ENCODE data around the gene OR6A2.
"Not testable (repeated sequence)": the region's sequence is repeated elsewhere in the genome, so short reads cannot be mapped to it uniquely, and the experiment has no call there.

OR6A2 gene

GRCh38 chr11:6799402-6799801 is at the start of gene OR6A2:
TSS of gene OR6A2 (minus strand) at chr11:6799689. CDS start at chr11:6795708, 3,981 bp downstream.
- DNase-seq, result no peak
- H3K9me3 Mint-ChIP-seq, result peaks cover 2% of the 10 kb centered on the region
- H3K4me1 Mint-ChIP-seq (ENCODE audit: low read depth), result peaks cover 4% of the 10 kb centered on the region
- no peaks in the 10 kb centered on the region for H3K27me3 Mint-ChIP-seq
- H3K4me3 Mint-ChIP-seq, result no peak within 1 kb of the TSS
- no peaks in the 10 kb centered on the region for H3K36me3 Mint-ChIP-seq (ENCODE audit: low read depth)
- H3K27ac Mint-ChIP-seq, result no peak within 1 kb of the TSS

- DNase-seq, result no peak
- Mint-ChIP-seq H3K4me1 (ENCODE audit: low read depth) (no peaks in the 10 kb centered on the region), H3K9me3 (no peaks in the 10 kb centered on the region), H3K27ac (no peak within 1 kb of the TSS), H3K4me3 (no peak within 1 kb of the TSS), H3K36me3 (ENCODE audit: low read depth) (no peaks in the 10 kb centered on the region), H3K27me3 (peaks cover 16% of the 10 kb centered on the region)
Measured at GRCh38 chr11:6845383-6845782, 45.9 kb upstream of the OR6A2 start, which contains the start of gene OR10A5. TSS of gene OR10A5 (plus strand) at chr11:6845683. CDS start at chr11:6845683, 0 bp downstream.

DNA sequence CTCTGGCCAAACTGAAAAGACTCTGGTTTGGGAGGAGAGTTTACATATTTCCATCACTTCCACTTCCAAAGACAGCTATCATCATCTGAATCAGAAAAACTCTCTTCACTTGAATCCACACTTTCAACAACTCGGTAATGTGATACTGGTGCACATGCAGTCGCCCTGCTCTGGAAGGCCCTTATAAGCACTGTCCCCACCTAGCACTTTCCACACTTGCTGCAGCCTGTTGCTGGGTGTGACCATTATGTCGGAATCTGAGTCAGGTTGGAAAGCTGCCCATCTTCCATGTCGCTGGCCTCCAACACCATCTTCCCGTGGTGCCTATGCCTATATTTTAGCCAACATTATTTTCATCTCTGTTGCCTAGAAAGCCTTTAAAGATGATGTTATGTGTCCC is 44.9 kb upstream of the OR6A2 start:
- H3K9me3 Mint-ChIP-seq, result no peaks in the 10 kb centered on the region
- no peaks in the 10 kb centered on the region for H3K36me3 Mint-ChIP-seq (ENCODE audit: low read depth)
- H3K4me1 Mint-ChIP-seq (ENCODE audit: low read depth), result no peaks in the 10 kb centered on the region
- H3K4me3 Mint-ChIP-seq, result no peak overlapping the region
- H3K27me3 Mint-ChIP-seq, result peaks cover 15% of the 10 kb centered on the region
- no peak overlapping the region for H3K27ac Mint-ChIP-seq
- DNase-seq, result no peak

DNA sequence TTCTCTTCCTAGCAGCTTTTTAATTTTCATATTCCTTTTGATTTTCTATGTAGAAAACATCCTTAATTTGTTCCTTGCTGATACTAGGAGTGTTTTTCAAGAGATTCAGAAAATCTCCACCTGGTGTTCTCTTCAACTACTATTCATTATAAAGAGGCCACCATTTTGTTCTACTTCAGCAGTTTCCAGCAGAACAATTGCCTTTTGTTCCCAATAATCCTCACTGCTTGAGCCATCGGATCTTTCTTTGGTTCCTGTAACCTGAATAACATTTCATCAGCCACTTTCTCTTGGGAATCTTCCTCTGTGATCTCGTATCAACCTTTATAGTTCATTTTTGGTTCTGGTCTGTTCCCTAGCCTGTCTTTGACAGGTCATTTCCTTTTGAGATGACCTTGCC is 44.2 kb upstream of the OR6A2 start:
- Mint-ChIP-seq H3K4me1 (ENCODE audit: low read depth) (no peaks in the 10 kb centered on the region), H3K36me3 (ENCODE audit: low read depth) (no peaks in the 10 kb centered on the region), H3K27me3 (peaks cover 13% of the 10 kb centered on the region), H3K9me3 (no peaks in the 10 kb centered on the region), H3K4me3 (no peak overlapping the region), H3K27ac (no peak overlapping the region)
- no peak for DNase-seq

DNA sequence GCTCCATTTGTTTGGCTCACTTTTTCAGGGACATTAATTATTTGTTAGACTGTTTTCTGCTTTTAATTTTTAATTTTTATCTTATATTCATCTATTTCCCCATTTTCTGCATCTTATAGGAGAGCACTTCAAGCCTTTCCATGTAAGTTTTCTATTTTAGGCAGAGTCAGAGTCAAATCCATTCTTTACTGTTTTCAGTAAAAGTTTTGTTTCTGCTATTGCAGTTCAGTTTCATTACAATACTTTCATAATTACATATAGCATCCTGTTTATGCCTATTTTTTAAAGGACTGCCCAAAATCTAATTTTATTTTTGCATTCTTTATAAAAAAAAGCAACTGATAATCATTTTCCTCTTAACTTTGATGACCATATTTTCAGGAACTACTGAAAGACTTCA is 42.2 kb upstream of the OR6A2 start:
- no peak for DNase-seq
- H3K9me3 Mint-ChIP-seq, result no peaks in the 10 kb centered on the region
- H3K27ac Mint-ChIP-seq, result no peak overlapping the region
- H3K4me1 Mint-ChIP-seq (ENCODE audit: low read depth), result no peaks in the 10 kb centered on the region
- H3K36me3 Mint-ChIP-seq (ENCODE audit: low read depth), result no peaks in the 10 kb centered on the region
- H3K27me3 Mint-ChIP-seq, result peaks cover 9% of the 10 kb centered on the region
- no peak overlapping the region for H3K4me3 Mint-ChIP-seq

DNA sequence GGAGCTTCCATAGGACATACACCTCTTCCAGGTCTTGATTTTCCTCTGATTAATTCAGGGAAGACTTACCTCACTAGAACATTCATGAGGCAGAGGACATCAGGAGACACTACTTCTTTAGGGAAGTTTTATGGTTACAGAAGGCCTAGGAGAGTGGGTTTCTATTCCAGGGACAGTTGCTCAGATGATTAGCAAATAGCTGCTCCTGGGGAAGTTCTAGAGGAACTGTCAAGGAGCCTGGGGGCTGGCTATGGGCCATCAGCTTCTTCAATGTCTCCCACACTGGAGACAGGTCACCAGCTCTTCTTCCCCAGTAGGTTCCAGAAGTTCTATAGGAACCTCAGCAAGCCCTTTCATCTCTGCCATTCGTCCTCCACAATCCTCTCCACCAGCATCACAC is 34.5 kb upstream of the OR6A2 start:
- no peak overlapping the region for H3K4me3 Mint-ChIP-seq
- no peak for DNase-seq
- H3K27ac Mint-ChIP-seq, result no peak overlapping the region
- no peaks in the 10 kb centered on the region for H3K9me3 Mint-ChIP-seq
- H3K36me3 Mint-ChIP-seq (ENCODE audit: low read depth), result no peaks in the 10 kb centered on the region
- no peaks in the 10 kb centered on the region for H3K4me1 Mint-ChIP-seq (ENCODE audit: low read depth)
- H3K27me3 Mint-ChIP-seq, result peaks cover 12% of the 10 kb centered on the region

DNA sequence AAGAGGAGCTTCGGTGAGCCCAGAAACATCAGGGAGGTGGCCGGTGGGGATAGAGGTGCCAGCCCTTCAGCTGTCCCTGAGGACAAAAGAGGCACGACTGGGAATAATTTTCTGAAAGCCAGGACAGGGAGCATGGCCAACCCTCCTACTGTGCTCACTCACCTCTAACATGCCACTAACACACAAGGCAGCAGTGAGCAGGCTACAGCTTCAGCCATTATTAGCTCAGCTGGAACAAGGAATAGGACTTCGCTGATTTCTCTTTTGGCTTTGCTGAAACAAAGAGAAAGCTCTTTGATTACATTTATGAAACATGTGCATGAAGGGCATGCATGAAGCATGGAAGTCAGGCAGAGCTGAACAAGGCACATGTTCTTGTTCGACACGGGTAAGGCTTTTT is 33.9 kb upstream of the OR6A2 start:
- Mint-ChIP-seq H3K27ac (no peak overlapping the region), H3K4me3 (no peak overlapping the region), H3K9me3 (no peaks in the 10 kb centered on the region), H3K27me3 (peaks cover 16% of the 10 kb centered on the region), H3K4me1 (ENCODE audit: low read depth) (no peaks in the 10 kb centered on the region), H3K36me3 (ENCODE audit: low read depth) (no peaks in the 10 kb centered on the region)
- no peak for DNase-seq

GRCh38 chr11:6828103-6828502 is 28.6 kb upstream of the OR6A2 start:
- Mint-ChIP-seq H3K27ac (no peak overlapping the region), H3K36me3 (ENCODE audit: low read depth) (no peaks in the 10 kb centered on the region), H3K27me3 (peaks cover 22% of the 10 kb centered on the region), H3K9me3 (no peaks in the 10 kb centered on the region), H3K4me3 (no peak overlapping the region), H3K4me1 (ENCODE audit: low read depth) (no peaks in the 10 kb centered on the region)
- DNase-seq, result no peak

DNA sequence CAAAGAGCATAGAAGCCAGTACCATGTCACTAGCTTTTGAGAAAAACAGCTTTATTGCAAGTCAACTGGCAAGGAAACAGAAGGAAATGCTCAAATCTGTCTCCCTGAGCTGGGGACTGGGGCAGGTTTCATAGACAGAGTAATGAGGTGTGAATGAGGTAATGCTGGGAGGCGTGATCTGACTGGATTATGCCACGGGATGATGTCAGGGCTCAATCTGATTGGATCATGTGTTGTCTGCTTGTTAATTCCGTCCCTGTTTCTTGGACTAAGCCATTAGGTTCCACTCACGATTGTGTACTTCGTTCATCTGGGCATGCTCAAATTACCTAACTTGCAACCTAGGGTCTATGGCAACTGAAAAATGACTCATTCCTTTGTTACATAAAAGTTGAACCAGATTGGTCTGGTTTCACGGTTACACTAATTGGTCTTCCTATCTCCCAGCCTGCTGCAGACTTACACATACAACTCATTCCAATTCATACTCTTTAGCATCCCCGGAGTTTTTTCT is 25.8 kb upstream of the OR6A2 start:
- H3K4me1 Mint-ChIP-seq (ENCODE audit: low read depth), result no peaks in the 10 kb centered on the region
- H3K27me3 Mint-ChIP-seq, result peaks cover 15% of the 10 kb centered on the region
- no peak overlapping the region for H3K4me3 Mint-ChIP-seq
- H3K9me3 Mint-ChIP-seq, result peaks cover under 1% of the 10 kb centered on the region
- DNase-seq, result no peak
- no peaks in the 10 kb centered on the region for H3K36me3 Mint-ChIP-seq (ENCODE audit: low read depth)
- H3K27ac Mint-ChIP-seq, result no peak overlapping the region

- Mint-ChIP-seq H3K27me3 (peaks cover 20% of the 10 kb centered on the region), H3K4me3 (no peak overlapping the region), H3K9me3 (peaks cover 5% of the 10 kb centered on the region), H3K36me3 (ENCODE audit: low read depth) (no peaks in the 10 kb centered on the region), H3K27ac (no peak overlapping the region), H3K4me1 (ENCODE audit: low read depth) (no peaks in the 10 kb centered on the region)
- no peak for DNase-seq
Measured at GRCh38 chr11:6824136-6824823, 24.8 kb upstream of the OR6A2 start.

DNA sequence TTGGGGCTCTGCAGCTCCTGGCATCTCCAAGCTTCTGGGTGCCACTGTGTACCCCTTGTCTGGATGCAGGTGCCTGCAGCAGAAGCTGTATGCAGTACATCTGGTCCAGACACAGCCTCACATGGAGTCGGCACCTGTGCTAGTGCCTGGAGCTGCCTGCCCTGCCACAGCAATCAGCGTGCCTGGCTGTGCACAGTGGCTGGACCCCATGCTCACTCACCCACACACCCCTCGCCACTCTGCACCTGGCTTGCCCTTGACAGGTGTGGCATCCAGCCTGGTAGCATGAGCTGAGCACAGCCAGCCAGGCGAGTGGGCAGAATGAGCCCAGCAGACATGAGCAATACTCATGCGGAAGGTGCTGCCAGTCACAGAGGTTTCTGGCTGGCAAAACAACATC is 19.5 kb upstream of the OR6A2 start:
- no peaks in the 10 kb centered on the region for H3K36me3 Mint-ChIP-seq (ENCODE audit: low read depth)
- H3K27me3 Mint-ChIP-seq, result peaks cover 18% of the 10 kb centered on the region
- no peak overlapping the region for H3K27ac Mint-ChIP-seq
- peaks cover 5% of the 10 kb centered on the region for H3K9me3 Mint-ChIP-seq
- no peak overlapping the region for H3K4me3 Mint-ChIP-seq
- no peaks in the 10 kb centered on the region for H3K4me1 Mint-ChIP-seq (ENCODE audit: low read depth)
- no peak for DNase-seq

- no peaks in the 10 kb centered on the region for H3K36me3 Mint-ChIP-seq (ENCODE audit: low read depth)
- no peak overlapping the region for H3K4me3 Mint-ChIP-seq
- no peak for DNase-seq
- H3K4me1 Mint-ChIP-seq (ENCODE audit: low read depth), result no peaks in the 10 kb centered on the region
- peaks cover 26% of the 10 kb centered on the region for H3K27me3 Mint-ChIP-seq
- peaks cover 5% of the 10 kb centered on the region for H3K9me3 Mint-ChIP-seq
- H3K27ac Mint-ChIP-seq, result no peak overlapping the region
Measured at GRCh38 chr11:6817694-6818093, 18.2 kb upstream of the OR6A2 start.

DNA sequence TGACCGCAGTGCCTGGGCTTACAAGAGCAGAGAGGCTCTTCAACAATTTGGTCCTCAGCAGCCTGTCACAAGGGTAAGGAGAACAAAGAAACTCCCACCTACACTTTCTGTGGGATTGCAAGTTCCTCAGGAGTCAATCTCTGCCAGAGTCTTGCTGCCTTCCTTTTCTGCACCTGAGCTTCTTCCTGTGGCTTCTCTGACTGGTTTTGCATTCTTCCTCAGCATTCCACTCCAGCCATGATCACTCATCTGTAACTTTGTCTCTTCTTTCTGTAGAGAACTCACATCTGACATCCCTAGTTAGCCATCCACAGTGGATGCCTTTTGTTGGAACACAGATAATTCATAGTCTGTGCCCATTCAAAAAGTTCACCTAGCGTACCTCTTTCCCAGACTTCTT is 14.2 kb upstream of the OR6A2 start:
- Mint-ChIP-seq H3K9me3 (no peaks in the 10 kb centered on the region), H3K27ac (no peak overlapping the region)

DNA sequence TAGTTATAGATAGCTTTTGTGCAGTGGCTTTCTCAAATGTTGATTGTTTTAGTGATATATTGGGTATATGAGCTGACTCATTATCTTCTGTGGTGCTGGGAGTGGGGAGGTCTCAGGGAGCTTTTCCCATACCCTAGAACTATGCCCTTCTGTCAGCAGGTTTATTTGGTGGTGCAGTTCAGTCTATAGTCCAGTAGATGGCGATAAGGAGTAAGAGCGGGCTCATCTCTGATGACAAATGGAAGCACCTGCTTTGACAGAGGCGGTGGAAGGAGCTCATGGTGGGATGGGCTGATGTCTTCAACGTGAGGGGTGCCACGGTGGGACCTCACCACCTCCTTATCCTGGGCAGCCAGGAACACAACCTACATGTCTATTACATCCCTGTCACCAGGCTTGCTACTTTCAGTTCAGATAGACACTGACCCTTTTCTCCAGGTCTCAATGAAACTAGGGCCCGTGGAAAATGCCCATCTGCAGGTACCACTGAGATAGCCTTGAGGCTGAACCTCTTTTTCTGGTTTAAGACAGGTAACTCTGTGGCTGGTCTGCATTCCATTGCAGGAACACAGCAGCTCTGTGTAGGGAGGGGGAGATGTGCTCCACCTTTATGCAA is 13.0 kb upstream of the OR6A2 start:
- peak; percentile 43 for DNase-seq
- no peaks in the 10 kb centered on the region for H3K4me1 Mint-ChIP-seq (ENCODE audit: low read depth)
- no peak overlapping the region for H3K4me3 Mint-ChIP-seq
- no peaks in the 10 kb centered on the region for H3K36me3 Mint-ChIP-seq (ENCODE audit: low read depth)
- H3K27me3 Mint-ChIP-seq, result peaks cover 41% of the 10 kb centered on the region
- H3K27ac Mint-ChIP-seq, result no peak overlapping the region
- no peaks in the 10 kb centered on the region for H3K9me3 Mint-ChIP-seq

More for the DNA sequence above, 14.2 kb upstream of the OR6A2 start:
- no peak for DNase-seq
- no peaks in the 10 kb centered on the region for H3K36me3 Mint-ChIP-seq (ENCODE audit: low read depth)
- peaks cover 38% of the 10 kb centered on the region for H3K27me3 Mint-ChIP-seq
- H3K4me3 Mint-ChIP-seq, result no peak overlapping the region
- H3K4me1 Mint-ChIP-seq (ENCODE audit: low read depth), result no peaks in the 10 kb centered on the region

DNA sequence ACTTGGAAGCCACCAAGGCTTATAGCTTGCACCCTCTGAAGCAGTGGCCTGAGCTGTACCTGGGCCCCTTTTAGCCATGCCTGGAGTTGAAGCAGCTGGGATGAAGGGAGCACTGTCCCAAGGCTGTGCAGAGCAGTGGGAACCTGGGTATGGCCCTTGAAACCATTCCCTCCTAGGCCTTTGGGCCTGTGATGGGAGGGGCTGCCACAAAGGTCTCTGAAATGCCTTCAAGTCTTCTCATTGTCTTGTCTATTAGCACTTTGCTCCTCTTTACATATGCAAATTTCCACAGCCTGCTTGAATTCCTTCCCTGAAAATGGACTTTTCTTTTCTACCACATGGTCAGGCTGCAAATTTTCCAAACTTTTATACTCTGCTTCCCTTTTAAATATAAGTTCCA is 1.6 kb upstream of the OR6A2 start:
- not testable (repeated sequence) for H3K27ac Mint-ChIP-seq; H3K36me3 Mint-ChIP-seq (ENCODE audit: low read depth)

More for the DNA sequence above, 1.6 kb upstream of the OR6A2 start:
- not testable (repeated sequence) for H3K9me3 Mint-ChIP-seq; DNase-seq; H3K4me1 Mint-ChIP-seq (ENCODE audit: low read depth); H3K4me3 Mint-ChIP-seq; H3K27me3 Mint-ChIP-seq
